Measurements from ENCODE around the gene DNAJC5.
"Not testable (repeated sequence)": the region's sequence is repeated elsewhere in the genome, so short reads cannot be mapped to it uniquely, and the experiment has no call there.

The DNAJC5 gene

GRCh38 chr20:63861981-63862901 lies 32.7 kb upstream of the DNAJC5 start:
- DNase-seq, result no peak

GRCh38 chr20:63863021-63863797 lies 31.7 kb upstream of the DNAJC5 start:
- no peak for DNase-seq

GRCh38 chr20:63863798-63864544 lies 31.0 kb upstream of the DNAJC5 start:
- peak; percentile 85 to 90 (median 87) for DNase-seq

- DNase-seq, result no peak
Measured at GRCh38 chr20:63864545-63864977, 30.4 kb upstream of the DNAJC5 start.

- peak; percentile 100 for DNase-seq
Measured at GRCh38 chr20:63864978-63865640, 29.8 kb upstream of the DNAJC5 start, which contains the start of gene TPD52L2. Gene TPD52L2, plus strand, starts transcription at chr20:63865270. Its CDS starts 96 bp downstream, at chr20:63865366.

GRCh38 chr20:63867042-63867441 lies 27.9 kb upstream of the DNAJC5 start:
- DNase-seq, result not testable (repeated sequence)

GRCh38 chr20:63868264-63868663 lies 26.7 kb upstream of the DNAJC5 start:
- no peak for DNase-seq

GRCh38 chr20:63873477-63873971 lies 21.4 kb upstream of the DNAJC5 start:
- DNase-seq, result no peak

GRCh38 chr20:63874241-63874640 lies 20.7 kb upstream of the DNAJC5 start:
- not testable (repeated sequence) for DNase-seq

- no peak for DNase-seq
Measured at GRCh38 chr20:63876489-63877036, 18.4 kb upstream of the DNAJC5 start.

GRCh38 chr20:63877755-63878470 lies 17.0 kb upstream of the DNAJC5 start:
- no peak for DNase-seq

GRCh38 chr20:63878899-63879663 lies 15.8 kb upstream of the DNAJC5 start:
- no peak for DNase-seq

GRCh38 chr20:63880901-63881300 lies 14.0 kb upstream of the DNAJC5 start:
- not testable (repeated sequence) for DNase-seq

- no peak for DNase-seq
Measured at GRCh38 chr20:63881451-63882226, 13.3 kb upstream of the DNAJC5 start.

GRCh38 chr20:63882257-63883200 lies 12.4 kb upstream of the DNAJC5 start:
- no peak for DNase-seq

GRCh38 chr20:63883201-63883593 lies 11.7 kb upstream of the DNAJC5 start:
- DNase-seq, result no peak

- DNase-seq, result no peak
Measured at GRCh38 chr20:63884506-63885263, 10.2 kb upstream of the DNAJC5 start.
